ENCODE data around the gene FMC1.

DNA sequence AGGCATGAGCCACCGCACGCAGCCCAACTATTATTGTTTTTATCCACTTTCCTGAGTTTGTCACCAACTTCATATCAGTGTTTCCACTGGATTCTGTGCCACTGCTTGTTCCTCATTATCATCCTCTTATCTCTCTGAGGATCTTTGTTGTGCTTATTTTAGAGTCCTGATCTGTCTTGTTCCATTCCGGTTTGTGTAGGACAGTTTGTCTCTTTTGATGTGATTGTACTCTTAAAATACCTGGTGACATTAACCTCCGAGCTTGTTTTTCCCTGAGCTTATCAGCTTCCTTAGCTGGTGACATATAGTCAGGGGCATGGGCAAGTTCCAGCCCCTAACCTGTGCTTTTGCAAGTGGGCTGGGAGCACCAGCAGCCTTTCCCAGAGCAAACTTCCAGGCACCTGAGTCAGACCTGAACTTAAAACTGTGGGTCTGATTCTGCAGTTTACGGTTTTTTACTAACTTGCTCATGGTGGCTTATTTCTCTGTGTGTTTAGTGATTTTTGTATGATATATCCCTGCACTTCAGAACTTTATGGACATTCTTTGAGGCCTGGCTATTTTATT lies 23.1 kb upstream of the FMC1 start:
- TF ChIP-seq, protein P1, sequence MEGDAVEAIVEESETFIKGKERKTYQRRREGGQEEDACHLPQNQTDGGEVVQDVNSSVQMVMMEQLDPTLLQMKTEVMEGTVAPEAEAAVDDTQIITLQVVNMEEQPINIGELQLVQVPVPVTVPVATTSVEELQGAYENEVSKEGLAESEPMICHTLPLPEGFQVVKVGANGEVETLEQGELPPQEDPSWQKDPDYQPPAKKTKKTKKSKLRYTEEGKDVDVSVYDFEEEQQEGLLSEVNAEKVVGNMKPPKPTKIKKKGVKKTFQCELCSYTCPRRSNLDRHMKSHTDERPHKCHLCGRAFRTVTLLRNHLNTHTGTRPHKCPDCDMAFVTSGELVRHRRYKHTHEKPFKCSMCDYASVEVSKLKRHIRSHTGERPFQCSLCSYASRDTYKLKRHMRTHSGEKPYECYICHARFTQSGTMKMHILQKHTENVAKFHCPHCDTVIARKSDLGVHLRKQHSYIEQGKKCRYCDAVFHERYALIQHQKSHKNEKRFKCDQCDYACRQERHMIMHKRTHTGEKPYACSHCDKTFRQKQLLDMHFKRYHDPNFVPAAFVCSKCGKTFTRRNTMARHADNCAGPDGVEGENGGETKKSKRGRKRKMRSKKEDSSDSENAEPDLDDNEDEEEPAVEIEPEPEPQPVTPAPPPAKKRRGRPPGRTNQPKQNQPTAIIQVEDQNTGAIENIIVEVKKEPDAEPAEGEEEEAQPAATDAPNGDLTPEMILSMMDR (IDR thresholded peaks at IDR 0.05) = no peak
- TF ChIP-seq EP300 (IDR thresholded peaks at IDR 0.05) = no peak
- no peak for TF ChIP-seq POLR2A (IDR thresholded peaks at IDR 0.05)
- no peak for TF ChIP-seq POLR2AphosphoS5 (IDR thresholded peaks at IDR 0.05)

Measured in gastroesophageal sphincter (tissue), 3 donors.